GM21619 (cell line): Measurements from ENCODE around the gene BBLN.
"Not testable (repeated sequence)": the region's sequence is repeated elsewhere in the genome, so short reads cannot be mapped to it uniquely, and the experiment has no call there.

Source experiments
- ATAC-seq: cut with Tn5 transposase; IDR thresholded peaks from one replicate; pipeline ENCODE4 v1.9.1; 2021; ENCODE audit not compliant: unreplicated experiment

The BBLN gene

GRCh38 chr9:128159784-128160602, at the start of gene BBLN:
Gene BBLN, plus strand, starts transcription at chr9:128160265. Its CDS starts 143 bp downstream, at chr9:128160408.
- peak; percentile 68 for ATAC-seq

- not testable (repeated sequence) for ATAC-seq
Observed at GRCh38 chr9:128111726-128112125, 48.3 kb upstream of the BBLN start.

GRCh38 chr9:128113526-128114325, 46.3 kb upstream of the BBLN start:
- ATAC-seq: no peak

GRCh38 chr9:128114326-128115186, 45.5 kb upstream of the BBLN start:
- no peak for ATAC-seq

GRCh38 chr9:128115187-128116103, 44.6 kb upstream of the BBLN start:
- no peak for ATAC-seq

- no peak for ATAC-seq
Observed at GRCh38 chr9:128116104-128117083, 43.7 kb upstream of the BBLN start.

GRCh38 chr9:128117613-128118471, 42.2 kb upstream of the BBLN start:
- ATAC-seq: no peak

- ATAC-seq: no peak
Observed at GRCh38 chr9:128118472-128118857, 41.6 kb upstream of the BBLN start.

- ATAC-seq: no peak
Observed at GRCh38 chr9:128118971-128119665, 40.9 kb upstream of the BBLN start.

GRCh38 chr9:128120061-128120740, 39.9 kb upstream of the BBLN start:
- no peak for ATAC-seq

GRCh38 chr9:128120741-128121465, 39.2 kb upstream of the BBLN start:
- ATAC-seq: no peak

- ATAC-seq: no peak
Observed at GRCh38 chr9:128121466-128121810, 38.6 kb upstream of the BBLN start.

- no peak for ATAC-seq
Observed at GRCh38 chr9:128121924-128122808, 37.9 kb upstream of the BBLN start.

- no peak for ATAC-seq
Observed at GRCh38 chr9:128122809-128123175, 37.3 kb upstream of the BBLN start.

- no peak for ATAC-seq
Observed at GRCh38 chr9:128123451-128124080, 36.5 kb upstream of the BBLN start.
